ENCODE results near the gene APOL3. TPM values are rescaled to one million over a fixed set of nuclear protein-coding genes. Genes with fewer than 3 reads are reported as not detected.

APOL3 gene
- polyA plus RNA-seq, 1 donor from 2014 or later, result not detected

DNA sequence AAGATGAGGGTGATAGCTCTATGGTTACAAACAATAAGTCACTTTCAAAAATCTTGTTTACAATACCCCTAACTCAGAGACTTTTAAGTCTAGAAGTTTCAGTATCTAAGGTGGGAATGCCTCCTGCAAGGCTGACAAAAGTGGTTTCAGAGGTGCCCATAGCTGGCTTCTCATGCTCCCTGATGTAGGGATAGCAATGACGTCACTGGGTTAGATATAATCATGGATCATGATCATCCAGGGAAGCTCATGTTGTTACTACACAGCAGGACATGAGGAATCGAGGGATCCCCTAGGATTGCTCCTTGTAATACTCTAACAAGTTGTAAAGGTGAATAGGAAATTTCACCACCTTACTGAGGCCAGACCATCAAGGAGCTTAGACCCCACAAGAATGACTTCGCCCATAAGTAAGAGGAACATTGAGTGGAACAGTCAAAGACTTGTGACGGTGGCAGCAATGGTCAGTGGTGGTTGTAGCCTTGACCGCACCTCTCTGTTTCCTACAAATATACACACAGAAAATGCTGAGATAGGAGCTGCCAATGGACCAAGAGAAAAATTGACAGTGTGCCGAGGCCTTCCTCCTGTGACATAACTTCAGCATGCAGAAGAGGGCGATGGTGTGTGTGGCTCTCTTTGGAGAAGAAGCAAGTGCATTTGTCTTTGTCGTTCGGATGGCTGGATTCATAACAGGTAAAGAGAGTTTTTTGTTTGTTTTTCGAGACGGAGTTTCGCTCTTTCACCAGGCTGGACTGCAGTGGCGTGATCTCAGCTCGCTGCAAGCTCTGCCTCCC is 25.5 kb upstream of the APOL3 start:
- H3K9me3 ChIP-seq (ENCODE audit: low read length), result no peaks in the 10 kb centered on the region
- no peak overlapping the region for H3K4me3 ChIP-seq (ENCODE audit: low read length)
- no peaks in the 10 kb centered on the region for H3K79me2 ChIP-seq (replicated peaks; ENCODE audit: insufficient read depth, low read length)
- H3K9ac ChIP-seq (ENCODE audit: low read length), result no peak overlapping the region
- H4K20me1 ChIP-seq (ENCODE audit: insufficient read depth), result no peaks in the 10 kb centered on the region
- H3F3A ChIP-seq (ENCODE audit: insufficient read depth, low read length, poor library complexity, severe bottlenecking), result no peaks in the 10 kb centered on the region
- no peak overlapping the region for H3K27ac ChIP-seq (ENCODE audit: low read length)
- H3K27me3 ChIP-seq (ENCODE audit: insufficient read depth, low read depth, low read length), result no peaks in the 10 kb centered on the region
- no peaks in the 10 kb centered on the region for H3K36me3 ChIP-seq (ENCODE audit: insufficient read depth, low read length)
- no peak overlapping the region for H2AFZ ChIP-seq (ENCODE audit: low read depth, low read length)
- no peak for TF ChIP-seq CTCF (IDR thresholded peaks at IDR 0.05; ENCODE audit: poor library complexity, severe bottlenecking)
- no peak for TF ChIP-seq EP300 (conservative IDR thresholded peaks at IDR 0.05; ENCODE audit: poor library complexity, severe bottlenecking)
- TF ChIP-seq, protein P1, sequence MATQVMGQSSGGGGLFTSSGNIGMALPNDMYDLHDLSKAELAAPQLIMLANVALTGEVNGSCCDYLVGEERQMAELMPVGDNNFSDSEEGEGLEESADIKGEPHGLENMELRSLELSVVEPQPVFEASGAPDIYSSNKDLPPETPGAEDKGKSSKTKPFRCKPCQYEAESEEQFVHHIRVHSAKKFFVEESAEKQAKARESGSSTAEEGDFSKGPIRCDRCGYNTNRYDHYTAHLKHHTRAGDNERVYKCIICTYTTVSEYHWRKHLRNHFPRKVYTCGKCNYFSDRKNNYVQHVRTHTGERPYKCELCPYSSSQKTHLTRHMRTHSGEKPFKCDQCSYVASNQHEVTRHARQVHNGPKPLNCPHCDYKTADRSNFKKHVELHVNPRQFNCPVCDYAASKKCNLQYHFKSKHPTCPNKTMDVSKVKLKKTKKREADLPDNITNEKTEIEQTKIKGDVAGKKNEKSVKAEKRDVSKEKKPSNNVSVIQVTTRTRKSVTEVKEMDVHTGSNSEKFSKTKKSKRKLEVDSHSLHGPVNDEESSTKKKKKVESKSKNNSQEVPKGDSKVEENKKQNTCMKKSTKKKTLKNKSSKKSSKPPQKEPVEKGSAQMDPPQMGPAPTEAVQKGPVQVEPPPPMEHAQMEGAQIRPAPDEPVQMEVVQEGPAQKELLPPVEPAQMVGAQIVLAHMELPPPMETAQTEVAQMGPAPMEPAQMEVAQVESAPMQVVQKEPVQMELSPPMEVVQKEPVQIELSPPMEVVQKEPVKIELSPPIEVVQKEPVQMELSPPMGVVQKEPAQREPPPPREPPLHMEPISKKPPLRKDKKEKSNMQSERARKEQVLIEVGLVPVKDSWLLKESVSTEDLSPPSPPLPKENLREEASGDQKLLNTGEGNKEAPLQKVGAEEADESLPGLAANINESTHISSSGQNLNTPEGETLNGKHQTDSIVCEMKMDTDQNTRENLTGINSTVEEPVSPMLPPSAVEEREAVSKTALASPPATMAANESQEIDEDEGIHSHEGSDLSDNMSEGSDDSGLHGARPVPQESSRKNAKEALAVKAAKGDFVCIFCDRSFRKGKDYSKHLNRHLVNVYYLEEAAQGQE (IDR thresholded peaks at IDR 0.05; ENCODE audit: borderline replicate concordance), result no peak
- TF ChIP-seq EZH2 (IDR thresholded peaks at IDR 0.05; ENCODE audit: borderline replicate concordance, insufficient read depth, low read length, poor library complexity, severe bottlenecking), result no peak
- TF ChIP-seq RAD21 (conservative IDR thresholded peaks at IDR 0.05), result no peak
- TF ChIP-seq POLR2AphosphoS5 (IDR thresholded peaks at IDR 0.05), result no peak
- TF ChIP-seq MXI1 (conservative IDR thresholded peaks at IDR 0.05; ENCODE audit: poor library complexity, severe bottlenecking), result no peak
- no peak for TF ChIP-seq TAF1 (IDR thresholded peaks at IDR 0.05; ENCODE audit: low read depth)
- TF ChIP-seq SMC3 (conservative IDR thresholded peaks at IDR 0.05; ENCODE audit: poor library complexity), result no peak
- H3K4me2 ChIP-seq (ENCODE audit: low read length), result no peak overlapping the region
- H3K9me2 ChIP-seq (ENCODE audit: insufficient read depth, low read length), result no peaks in the 10 kb centered on the region

- H3K79me2 ChIP-seq (replicated peaks; ENCODE audit: insufficient read depth, low read length), result no peaks in the 10 kb centered on the region
- no peak overlapping the region for H3K27ac ChIP-seq (ENCODE audit: low read length)
- no peak overlapping the region for H3K9ac ChIP-seq (ENCODE audit: low read length)
- H3K27me3 ChIP-seq (ENCODE audit: insufficient read depth, low read depth, low read length), result no peaks in the 10 kb centered on the region
- H3K4me2 ChIP-seq (ENCODE audit: low read length), result no peak overlapping the region
- TF ChIP-seq EP300 (conservative IDR thresholded peaks at IDR 0.05; ENCODE audit: poor library complexity, severe bottlenecking) (no peak), POLR2AphosphoS5 (IDR thresholded peaks at IDR 0.05) (no peak), CTCF (IDR thresholded peaks at IDR 0.05; ENCODE audit: poor library complexity, severe bottlenecking) (no peak), MXI1 (conservative IDR thresholded peaks at IDR 0.05; ENCODE audit: poor library complexity, severe bottlenecking) (no peak), EZH2 (IDR thresholded peaks at IDR 0.05; ENCODE audit: borderline replicate concordance, insufficient read depth, low read length, poor library complexity, severe bottlenecking) (no peak), TAF1 (IDR thresholded peaks at IDR 0.05; ENCODE audit: low read depth) (no peak)
- no peaks in the 10 kb centered on the region for H3K9me3 ChIP-seq (ENCODE audit: low read length)
- no peaks in the 10 kb centered on the region for H3F3A ChIP-seq (ENCODE audit: insufficient read depth, low read length, poor library complexity, severe bottlenecking)
- H3K4me3 ChIP-seq (ENCODE audit: low read length), result no peak overlapping the region
- no peaks in the 10 kb centered on the region for H3K36me3 ChIP-seq (ENCODE audit: insufficient read depth, low read length)
- no peaks in the 10 kb centered on the region for H3K9me2 ChIP-seq (ENCODE audit: insufficient read depth, low read length)
- H4K20me1 ChIP-seq (ENCODE audit: insufficient read depth), result no peaks in the 10 kb centered on the region
- no peak overlapping the region for H2AFZ ChIP-seq (ENCODE audit: low read depth, low read length)
Observed at GRCh38 chr22:36184433-36185025, 24.0 kb upstream of the APOL3 start.
